Measurements from ENCODE around the gene NEDD8. TPM values are rescaled to one million over a fixed set of nuclear protein-coding genes. Genes with fewer than 3 reads are reported as not detected.

NEDD8 gene
- total and polyA plus RNA-seq, 2 of the 4 experiments (the other 2 are of a cell fraction) = 167 to 375 TPM

GRCh38 chr14:24237463-24237955, 5.3 kb upstream of the NEDD8 start:
- no peak for TF ChIP-seq ELK1 (IDR thresholded peaks at IDR 0.05; ENCODE audit: borderline replicate concordance, low read depth, low read length)
- TF ChIP-seq RCOR1 (IDR thresholded peaks at IDR 0.05; ENCODE audit: insufficient replicate concordance, low read length) = no peak
- no peak for TF ChIP-seq CTCF (conservative IDR thresholded peaks at IDR 0.05; ENCODE audit: low read depth, low read length)
- no peak for TF ChIP-seq NFE2L2 (IDR thresholded peaks at IDR 0.05; ENCODE audit: low read depth, low read length)
- TF ChIP-seq FOS (IDR thresholded peaks at IDR 0.05; ENCODE audit: low read depth, low read length) = no peak
- TF ChIP-seq CHD1 (IDR thresholded peaks at IDR 0.05; ENCODE audit: low read depth, low read length) = no peak
- TF ChIP-seq CEBPB (IDR thresholded peaks at IDR 0.05; ENCODE audit: low read depth, low read length) = no peak
- no peak for TF ChIP-seq SMC3 (IDR thresholded peaks at IDR 0.05; ENCODE audit: low read depth, low read length)
- no peak for TF ChIP-seq MXI1 (IDR thresholded peaks at IDR 0.05; ENCODE audit: borderline replicate concordance, low read depth, low read length)
- TF ChIP-seq MAZ (IDR thresholded peaks at IDR 0.05; ENCODE audit: borderline replicate concordance, low read depth, low read length) = no peak
- no peaks in the 10 kb centered on the region for H3K27me3 ChIP-seq (ENCODE audit: control insufficient read depth, insufficient read depth, low read length)
- ChIA-PET CTCF (no interaction called here), POLR2A (ENCODE audit: unreplicated experiment) (no interaction called here)
- no peak overlapping the region for H3K14ac ChIP-seq (replicated peaks; ENCODE audit: low read depth, low read length)
- DNase-seq = no peak
- H3K23ac ChIP-seq (ENCODE audit: low read depth, low read length) = no peak overlapping the region
- H3K4me1 ChIP-seq (ENCODE audit: control insufficient read depth, insufficient read depth, low read length) = peaks cover 15% of the 10 kb centered on the region
- no peak overlapping the region for H3K27ac ChIP-seq (ENCODE audit: insufficient read depth, low read length)
- no peak overlapping the region for H2AK5ac ChIP-seq (ENCODE audit: low read depth, low read length)
- H3K79me1 ChIP-seq (ENCODE audit: low read depth in 1 of 2, low read length in 2 of 2) = peaks cover 64 to 90% of the 10 kb centered on the region in 2 experiments
- H3K56ac ChIP-seq (ENCODE audit: extremely low read depth, insufficient read depth, low read length) = no peak overlapping the region
- H3K9me1 ChIP-seq (ENCODE audit: insufficient read depth, low read length) = peaks cover 30% of the 10 kb centered on the region
- H3K4me3 ChIP-seq (ENCODE audit: insufficient read depth, low read depth, low read length) = no peak overlapping the region
- H4K8ac ChIP-seq (ENCODE audit: low read depth in 2 of 2, low read length in 2 of 2) = no peak overlapping the region
- no peak overlapping the region for H4K5ac ChIP-seq (ENCODE audit: low read depth, low read length)
- intact Hi-C loops (cut with micrococcal nuclease) (no loop called here), dilution Hi-C loops (cut with HindIII; ENCODE audit: low sequenced_read_pairs, unreplicated experiment) (no loop called here), in situ Hi-C loops (cut with MboI; ENCODE audit: low sequenced_read_pairs) (loop anchor here (10.0 kb wide), 1 partner anchor 197 kb away; no protein-coding TSS in a partner anchor)
- H4K20me1 ChIP-seq (ENCODE audit: insufficient read depth, low read length) = peaks cover 4% of the 10 kb centered on the region
- no peaks in the 10 kb centered on the region for H3K9me3 ChIP-seq (ENCODE audit: control insufficient read depth, insufficient read depth, low read length)
- no peak for ATAC-seq (ENCODE audit: low read depth)
- H2BK15ac ChIP-seq (ENCODE audit: low read depth, low read length) = no peak overlapping the region
- WGBS, 2 experiments (ENCODE audit: extremely low coverage in 2 of 2, insufficient read length in 1 of 2) = 100% methylated on average over 1 of the region's 2 CpGs; no CpG with 5 or more reads in 1 of the 2 experiments
- no peak overlapping the region for H2AFZ ChIP-seq (replicated peaks; ENCODE audit: low read length, poor library complexity)
- no peak overlapping the region for H3K18ac ChIP-seq (ENCODE audit: low read depth, low read length)
- H3K36me3 ChIP-seq (ENCODE audit: control insufficient read depth, insufficient read depth, low read length) = peaks cover 44% of the 10 kb centered on the region
- H2BK20ac ChIP-seq (ENCODE audit: low read depth, low read length) = no peak overlapping the region
- BruUV-seq (replicated peaks) = no TSS peak
- H3K4me2 ChIP-seq (ENCODE audit: low read depth, low read length) = no peak overlapping the region
- no peak overlapping the region for H3K4ac ChIP-seq (ENCODE audit: low read depth, low read length)
- no peak overlapping the region for H2BK120ac ChIP-seq (ENCODE audit: low read depth, low read length)
- H2AK9ac ChIP-seq (replicated peaks; ENCODE audit: low read depth, low read length, poor library complexity) = no peak overlapping the region
- H4K91ac ChIP-seq (ENCODE audit: insufficient read depth, low read depth, low read length) = no peak overlapping the region
- no peak overlapping the region for H3K9ac ChIP-seq (ENCODE audit: low read depth, low read length)
- no peak overlapping the region for H2BK5ac ChIP-seq (ENCODE audit: low read depth, low read length, poor library complexity, severe bottlenecking)

Data from IMR-90 (cell line).